Lung microvascular endothelial cell (primary cell): ENCODE results near the gene MOK. TPM values are rescaled to one million over a fixed set of nuclear protein-coding genes. Genes with fewer than 3 reads are reported as not detected.

Source experiments
- DNase-seq, 2 donors: peaks; one replicate each; pipeline versions ENCODE4 v3.0.0 to v3.0.0-alpha.2; 2010; ENCODE audit warnings: low read depth in 2 of 2
- total RNA-seq: library from RNA; depleted of rRNA; stranded (reverse); fragments of >200 nt; gene quantifications from 2 replicates; pipeline ENCODE4 v1.2.1, GENCODE V29; 2014

The MOK gene
- total RNA-seq, 1 donor from 2014 or later = 1.2 TPM

GRCh38 chr14:102226356-102227125, 78.4 kb downstream of the MOK start:
- DNase-seq = no peak

GRCh38 chr14:102225936-102226335, 79.0 kb downstream of the MOK start:
- no peak for DNase-seq

- DNase-seq = no peak
Observed at GRCh38 chr14:102225386-102225785, 79.6 kb downstream of the MOK start.

GRCh38 chr14:102223682-102224081, 81.3 kb downstream of the MOK start:
- DNase-seq = no peak

GRCh38 chr14:102222751-102223150, 82.2 kb downstream of the MOK start:
- DNase-seq = no peak

- no peak for DNase-seq
Observed at GRCh38 chr14:102222009-102222575, 82.9 kb downstream of the MOK start.

GRCh38 chr14:102221026-102221425, 83.9 kb downstream of the MOK start:
- DNase-seq = peak in 1 of 2 donors; percentile 83

GRCh38 chr14:102220031-102220430, 84.9 kb downstream of the MOK start:
- no peak for DNase-seq

- DNase-seq = no peak
Observed at GRCh38 chr14:102219316-102219715, 85.6 kb downstream of the MOK start.

- no peak for DNase-seq
Observed at GRCh38 chr14:102218688-102219087, 86.3 kb downstream of the MOK start.

- DNase-seq = no peak
Observed at GRCh38 chr14:102217987-102218421, 87.0 kb downstream of the MOK start.

GRCh38 chr14:102217399-102217798, 87.6 kb downstream of the MOK start:
- no peak for DNase-seq

GRCh38 chr14:102215576-102216250, 89.3 kb downstream of the MOK start:
- no peak for DNase-seq

GRCh38 chr14:102215071-102215470, 89.9 kb downstream of the MOK start:
- DNase-seq = peak; percentile 11 to 39

- DNase-seq = no peak
Observed at GRCh38 chr14:102213984-102214658, 90.8 kb downstream of the MOK start.

- no peak for DNase-seq
Observed at GRCh38 chr14:102213470-102213869, 91.5 kb downstream of the MOK start.

GRCh38 chr14:102212845-102213244, 92.1 kb downstream of the MOK start:
- no peak for DNase-seq

- DNase-seq = no peak
Observed at GRCh38 chr14:102212356-102212755, 92.6 kb downstream of the MOK start.

- DNase-seq = no peak
Observed at GRCh38 chr14:102211240-102211639, 93.7 kb downstream of the MOK start.

- no peak for DNase-seq
Observed at GRCh38 chr14:102210421-102211042, 94.4 kb downstream of the MOK start.

GRCh38 chr14:102209224-102209966, 95.6 kb downstream of the MOK start:
- no peak for DNase-seq
